ENCODE results near the gene MAN1C1.

DNA sequence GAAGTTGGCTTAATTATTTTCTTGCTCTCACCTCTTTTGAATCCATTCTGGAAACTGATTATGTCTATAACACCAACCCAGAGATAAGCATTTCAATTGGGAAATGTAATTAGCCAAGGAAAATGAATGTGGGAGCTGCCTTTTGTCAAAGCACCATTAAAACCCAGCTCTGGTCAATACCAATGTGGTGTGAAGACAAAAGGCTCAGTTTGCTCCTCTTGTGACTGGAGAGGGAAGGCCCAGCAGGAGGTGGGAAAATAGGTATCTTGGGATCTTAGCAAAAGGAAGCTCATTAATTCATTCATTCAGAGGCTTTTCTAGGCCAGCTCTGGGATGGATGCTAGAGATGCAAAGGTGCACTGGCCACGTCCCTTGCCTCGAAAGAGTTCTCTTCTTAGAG lies 108.4 kb downstream of the MAN1C1 start:
- TF ChIP-seq, protein P1, sequence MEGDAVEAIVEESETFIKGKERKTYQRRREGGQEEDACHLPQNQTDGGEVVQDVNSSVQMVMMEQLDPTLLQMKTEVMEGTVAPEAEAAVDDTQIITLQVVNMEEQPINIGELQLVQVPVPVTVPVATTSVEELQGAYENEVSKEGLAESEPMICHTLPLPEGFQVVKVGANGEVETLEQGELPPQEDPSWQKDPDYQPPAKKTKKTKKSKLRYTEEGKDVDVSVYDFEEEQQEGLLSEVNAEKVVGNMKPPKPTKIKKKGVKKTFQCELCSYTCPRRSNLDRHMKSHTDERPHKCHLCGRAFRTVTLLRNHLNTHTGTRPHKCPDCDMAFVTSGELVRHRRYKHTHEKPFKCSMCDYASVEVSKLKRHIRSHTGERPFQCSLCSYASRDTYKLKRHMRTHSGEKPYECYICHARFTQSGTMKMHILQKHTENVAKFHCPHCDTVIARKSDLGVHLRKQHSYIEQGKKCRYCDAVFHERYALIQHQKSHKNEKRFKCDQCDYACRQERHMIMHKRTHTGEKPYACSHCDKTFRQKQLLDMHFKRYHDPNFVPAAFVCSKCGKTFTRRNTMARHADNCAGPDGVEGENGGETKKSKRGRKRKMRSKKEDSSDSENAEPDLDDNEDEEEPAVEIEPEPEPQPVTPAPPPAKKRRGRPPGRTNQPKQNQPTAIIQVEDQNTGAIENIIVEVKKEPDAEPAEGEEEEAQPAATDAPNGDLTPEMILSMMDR (IDR thresholded peaks at IDR 0.05; ENCODE audit: insufficient read depth, low read length, poor library complexity, severe bottlenecking), result no peak
- no peak for TF ChIP-seq EZH2phosphoT487 (conservative IDR thresholded peaks at IDR 0.05; ENCODE audit: low read length)
